Stimulated activated CD8-positive, alpha-beta memory T cell treated with anti-CD3 and anti-CD28 coated beads, Interleukin-7, amount 100 ng/mL, for 48 hours (primary cell): ENCODE results near the gene TSHZ2.
"Not testable (repeated sequence)": the region's sequence is repeated elsewhere in the genome, so short reads cannot be mapped to it uniquely, and the experiment has no call there.

Experiments
- DNase-seq, 2 donors: peaks; one replicate each; pipeline ENCODE4 v3.0.0-alpha.2; 2020; ENCODE audit warnings: low read depth in 1 of 2; ENCODE audit errors: extremely low read depth in 1 of 2

The TSHZ2 gene

GRCh38 chr20:53480913-53481312 is 508.8 kb downstream of the TSHZ2 start:
- no peak for DNase-seq

DNA sequence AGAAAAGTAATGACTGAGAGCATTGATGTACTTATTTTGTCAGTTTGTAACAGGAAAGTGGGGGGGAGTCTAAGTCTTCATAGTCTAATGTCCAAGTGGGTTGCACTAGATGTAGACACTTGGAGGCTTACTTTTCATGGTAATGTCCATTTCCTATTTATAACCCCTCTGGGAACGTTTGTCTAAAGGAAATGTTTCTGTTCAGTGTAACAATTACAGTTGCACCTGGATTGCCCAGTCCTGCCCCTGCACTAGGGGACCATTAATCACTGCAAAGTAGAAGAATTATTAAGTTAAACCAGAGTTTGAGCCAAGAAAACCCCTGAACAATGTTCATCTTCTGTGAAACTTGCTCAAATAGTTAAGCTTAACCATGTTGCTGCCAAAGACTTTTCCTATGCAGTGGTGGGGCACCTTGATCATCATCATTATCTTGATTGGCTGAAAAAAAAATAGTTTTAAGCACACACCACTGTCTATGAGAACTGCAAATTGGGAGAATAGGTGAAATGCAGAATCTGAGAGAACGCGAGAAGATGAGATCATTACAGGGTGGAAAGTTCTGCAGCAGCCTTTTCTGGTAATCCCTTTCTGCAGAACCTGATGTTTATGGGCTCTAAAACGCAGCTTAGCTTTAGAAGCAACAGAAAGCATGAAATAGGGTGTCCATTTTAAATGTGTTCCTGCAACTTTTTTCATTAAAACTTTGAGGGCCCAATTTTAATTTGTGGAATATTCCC is 515.5 kb downstream of the TSHZ2 start:
- DNase-seq: no peak

- DNase-seq: no peak
These were observed 516.7 kb downstream of the TSHZ2 start for GRCh38 chr20:53488775-53489272.

GRCh38 chr20:53489528-53489927 is 517.4 kb downstream of the TSHZ2 start:
- DNase-seq: no peak

DNA sequence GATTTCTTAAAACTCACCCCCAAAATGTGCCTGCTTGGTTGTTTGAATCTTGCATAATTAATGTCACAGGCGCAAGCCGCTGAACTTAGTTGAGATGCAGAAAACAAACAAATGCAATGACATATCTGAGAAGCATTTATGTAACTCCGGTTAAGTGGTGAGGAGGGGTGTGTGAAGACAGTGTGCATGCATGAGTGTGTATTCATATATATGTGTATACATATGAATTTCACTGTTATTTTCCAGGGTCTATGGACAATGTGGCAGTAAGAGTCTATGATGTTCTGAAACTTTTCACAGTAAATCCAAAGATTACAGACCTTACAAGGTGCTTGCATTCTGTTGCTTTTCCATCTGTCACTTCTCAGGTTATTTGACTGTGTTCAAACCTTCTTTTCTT is 518.5 kb downstream of the TSHZ2 start:
- no peak for DNase-seq

GRCh38 chr20:53491462-53491861 is 519.3 kb downstream of the TSHZ2 start:
- DNase-seq: no peak

GRCh38 chr20:53492212-53492611 is 520.1 kb downstream of the TSHZ2 start:
- no peak for DNase-seq

- no peak for DNase-seq
These were observed 521.2 kb downstream of the TSHZ2 start for GRCh38 chr20:53493311-53493857.

DNA sequence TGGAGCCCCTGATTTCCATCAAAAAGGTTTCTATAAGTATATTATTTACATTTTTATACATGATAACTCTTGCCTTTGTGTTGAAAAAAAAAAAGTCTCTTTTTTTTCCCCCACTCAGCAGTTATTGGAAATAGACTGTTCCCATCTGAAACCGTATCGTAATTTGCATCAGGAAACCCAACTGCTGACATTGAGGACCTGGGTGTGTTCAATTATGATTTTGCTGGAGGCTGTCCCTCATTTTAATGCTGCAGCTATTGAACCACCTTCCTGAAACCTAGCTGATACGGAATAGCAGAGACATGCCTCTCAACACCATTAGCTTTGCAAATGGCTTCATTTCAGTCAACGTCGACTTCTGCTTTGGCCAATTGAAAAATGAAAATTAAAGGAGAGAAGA is 522.6 kb downstream of the TSHZ2 start:
- DNase-seq: no peak

DNA sequence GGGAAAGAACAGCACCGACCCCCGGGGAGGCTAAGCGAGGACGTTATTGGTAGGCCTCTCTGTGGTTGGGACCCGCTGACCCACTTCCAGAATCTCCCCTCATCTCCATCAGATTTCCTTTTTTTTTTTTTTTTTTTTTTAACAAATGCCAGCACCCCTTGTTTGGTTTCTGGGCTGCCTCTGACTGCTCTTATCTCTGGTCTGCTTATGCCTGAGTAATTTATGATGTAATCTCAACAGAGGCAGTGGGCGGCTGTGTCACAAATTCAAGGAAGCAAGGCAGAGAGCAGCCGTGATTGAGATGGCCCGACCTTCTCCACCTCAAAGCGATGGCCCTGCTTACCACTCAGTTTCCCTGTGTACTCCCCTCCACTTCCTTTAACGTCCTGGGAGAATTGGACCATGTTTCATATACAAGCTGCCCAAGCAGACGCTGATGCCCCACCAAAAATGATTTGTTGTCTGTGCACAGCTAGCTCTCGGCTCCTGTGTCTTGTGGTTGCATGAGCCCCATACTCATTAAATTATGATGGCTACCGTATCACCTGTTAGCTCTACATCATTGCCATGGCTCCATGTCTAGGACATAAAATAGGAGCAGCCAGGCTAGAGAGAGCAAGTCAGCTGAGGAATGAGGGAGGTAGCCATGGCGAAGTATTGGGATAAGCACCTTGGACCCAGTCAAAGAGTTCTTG is 523.4 kb downstream of the TSHZ2 start:
- no peak for DNase-seq

GRCh38 chr20:53497246-53497645 is 525.1 kb downstream of the TSHZ2 start:
- no peak for DNase-seq

DNA sequence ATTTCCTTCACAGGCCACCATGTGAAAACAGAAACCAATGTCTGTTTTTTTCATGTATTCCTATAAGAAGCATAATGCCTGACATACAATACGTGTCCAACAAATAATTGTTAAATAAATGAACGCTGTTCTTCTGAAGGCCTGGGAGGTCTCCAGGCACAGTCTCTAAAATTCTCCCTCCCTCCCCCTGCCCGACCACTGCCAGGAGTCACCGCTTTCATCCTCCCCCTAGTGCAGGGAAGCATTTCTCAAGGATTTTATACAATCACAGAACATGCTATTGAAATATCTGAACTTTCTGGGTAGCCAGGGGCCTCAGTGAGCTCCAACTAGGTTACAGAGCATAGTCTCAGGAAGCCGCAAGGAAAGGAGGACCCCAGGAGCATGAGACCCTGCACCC is 526.2 kb downstream of the TSHZ2 start:
- no peak for DNase-seq

- DNase-seq: no peak
These were observed 528.5 kb downstream of the TSHZ2 start for GRCh38 chr20:53500651-53501050.

GRCh38 chr20:53502820-53503219 is 530.7 kb downstream of the TSHZ2 start:
- no peak for DNase-seq

- DNase-seq: no peak
These were observed 531.4 kb downstream of the TSHZ2 start for GRCh38 chr20:53503517-53503919.

GRCh38 chr20:53504106-53504505 is 531.9 kb downstream of the TSHZ2 start:
- DNase-seq: not testable (repeated sequence)

GRCh38 chr20:53510262-53510661 is 538.1 kb downstream of the TSHZ2 start:
- no peak for DNase-seq

DNA sequence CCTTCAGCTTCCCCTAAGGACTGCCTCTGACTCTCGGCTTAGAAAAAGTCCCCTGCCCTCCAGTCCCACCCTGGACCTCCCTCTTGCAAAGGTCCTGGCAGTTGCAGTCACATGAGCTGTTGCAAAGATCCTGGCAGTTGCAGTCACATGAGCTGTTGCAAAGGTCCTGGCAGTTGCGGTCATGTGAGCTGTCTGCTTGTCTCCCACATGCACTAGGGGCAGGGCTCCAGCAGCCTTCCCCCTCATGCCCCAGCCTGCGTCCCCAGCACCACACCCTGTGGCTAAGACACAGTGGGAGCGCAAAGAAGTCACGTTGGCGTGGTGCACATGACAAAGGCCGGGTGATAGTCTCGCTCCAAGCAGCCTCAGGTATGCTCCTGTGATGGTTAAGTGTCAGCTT is 538.5 kb downstream of the TSHZ2 start:
- DNase-seq: no peak

- no peak for DNase-seq
These were observed 539.9 kb downstream of the TSHZ2 start for GRCh38 chr20:53512076-53512475.

- no peak for DNase-seq
These were observed 541.0 kb downstream of the TSHZ2 start for GRCh38 chr20:53513168-53513488.

- DNase-seq: no peak
These were observed 541.5 kb downstream of the TSHZ2 start for GRCh38 chr20:53513489-53514298.
